Measurements from ENCODE around the gene PLB1. TPM values are rescaled to one million over a fixed set of nuclear protein-coding genes. Genes with fewer than 3 reads are reported as not detected.

Gene PLB1
- total and polyA plus RNA-seq, 9 of the 15 experiments (the other 6 are each of a cell fraction or from before 2014, with no cell fraction given): 0.01 to 0.09 (median 0.07) TPM; not detected in 2

DNA sequence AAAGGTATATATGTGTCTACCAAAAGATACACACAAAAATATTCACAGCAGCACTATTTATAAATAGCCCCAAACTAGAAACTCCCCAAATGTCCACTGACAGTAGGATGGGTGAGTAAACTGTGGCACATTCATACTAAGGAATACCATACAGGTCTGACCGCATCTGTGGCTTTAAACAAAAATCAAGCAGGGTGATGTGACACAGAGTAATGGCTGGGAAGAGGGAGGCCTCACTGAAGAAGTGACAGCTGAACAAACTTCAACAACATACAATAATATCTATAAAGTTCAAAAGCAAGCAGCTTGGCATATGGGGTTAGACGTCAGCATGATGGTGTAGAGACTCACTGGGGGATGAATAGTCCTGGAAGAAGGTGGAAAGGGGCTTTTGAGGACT is 140.6 kb downstream of the PLB1 start:
- 35% methylated on average over 2 of the region's 2 CpGs for WGBS (ENCODE audit: insufficient coverage, low coverage, missing lambda C conversion rate)
- Histone ChIP-seq H3K36me3 (ENCODE audit: control insufficient read depth, insufficient read depth, low read length) (no peaks in the 10 kb centered on the region), H3K4me2 (ENCODE audit: insufficient read depth, low read length) (no peak overlapping the region), H4K20me1 (replicated peaks; ENCODE audit: control insufficient read depth, insufficient read depth, low read length) (no peaks in the 10 kb centered on the region; the same call in 1 of the 2 replicates), H3K27ac (ENCODE audit: extremely low read depth, low read depth, low read length) (no peak overlapping the region), H3K9me3 (replicated peaks; ENCODE audit: control insufficient read depth, insufficient read depth, low read depth, low read length) (no peaks in the 10 kb centered on the region), H2AFZ (ENCODE audit: low read depth, low read length) (no peak overlapping the region), H3K9ac (ENCODE audit: insufficient read depth in 1 of 2, low read depth in 2 of 2, low read length in 2 of 2) (no peak overlapping the region), H3K4me3 (no peak overlapping the region), H3K27me3 (ENCODE audit: control insufficient read depth in 2 of 2, insufficient read depth in 2 of 2, low read length in 2 of 2) (peaks cover 13 to 38% of the 10 kb centered on the region in 2 experiments; a peak in 4 of 5 replicates), H3K4me1 (replicated peaks in 1 of 2; ENCODE audit: control insufficient read depth in 2 of 2, insufficient read depth in 2 of 2, low read length in 2 of 2) (peaks cover 0 to 5% of the 10 kb centered on the region in 2 experiments; a peak in 3 of 5 replicates), H3K9me1 (ENCODE audit: control insufficient read depth, insufficient read depth, low read length) (no peaks in the 10 kb centered on the region), H3K79me2 (ENCODE audit: control insufficient read depth, insufficient read depth, low read length) (no peaks in the 10 kb centered on the region)
- intact Hi-C loops (cut with micrococcal nuclease): no loop called here
- TF ChIP-seq SNIP1 (IDR thresholded peaks at IDR 0.05; ENCODE audit: low read depth) (no peak), ZNF165 (CRISPR knock-in tag; IDR thresholded peaks at IDR 0.05; ENCODE audit: borderline replicate concordance) (no peak)
- TF ChIP-seq, protein P1, sequence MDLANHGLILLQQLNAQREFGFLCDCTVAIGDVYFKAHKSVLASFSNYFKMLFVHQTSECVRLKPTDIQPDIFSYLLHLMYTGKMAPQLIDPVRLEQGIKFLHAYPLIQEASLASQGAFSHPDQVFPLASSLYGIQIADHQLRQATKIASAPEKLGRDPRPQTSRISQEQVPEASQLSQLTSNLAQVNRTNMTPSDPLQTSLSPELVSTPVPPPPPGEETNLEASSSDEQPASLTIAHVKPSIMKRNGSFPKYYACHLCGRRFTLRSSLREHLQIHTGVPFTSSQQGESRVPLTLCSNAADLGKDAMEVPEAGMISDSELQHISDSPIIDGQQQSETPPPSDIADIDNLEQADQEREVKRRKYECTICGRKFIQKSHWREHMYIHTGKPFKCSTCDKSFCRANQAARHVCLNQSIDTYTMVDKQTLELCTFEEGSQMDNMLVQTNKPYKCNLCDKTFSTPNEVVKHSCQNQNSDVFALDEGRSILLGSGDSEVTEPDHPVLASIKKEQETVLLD (IDR thresholded peaks at IDR 0.05): no peak
- TF ChIP-seq, protein P2, sequence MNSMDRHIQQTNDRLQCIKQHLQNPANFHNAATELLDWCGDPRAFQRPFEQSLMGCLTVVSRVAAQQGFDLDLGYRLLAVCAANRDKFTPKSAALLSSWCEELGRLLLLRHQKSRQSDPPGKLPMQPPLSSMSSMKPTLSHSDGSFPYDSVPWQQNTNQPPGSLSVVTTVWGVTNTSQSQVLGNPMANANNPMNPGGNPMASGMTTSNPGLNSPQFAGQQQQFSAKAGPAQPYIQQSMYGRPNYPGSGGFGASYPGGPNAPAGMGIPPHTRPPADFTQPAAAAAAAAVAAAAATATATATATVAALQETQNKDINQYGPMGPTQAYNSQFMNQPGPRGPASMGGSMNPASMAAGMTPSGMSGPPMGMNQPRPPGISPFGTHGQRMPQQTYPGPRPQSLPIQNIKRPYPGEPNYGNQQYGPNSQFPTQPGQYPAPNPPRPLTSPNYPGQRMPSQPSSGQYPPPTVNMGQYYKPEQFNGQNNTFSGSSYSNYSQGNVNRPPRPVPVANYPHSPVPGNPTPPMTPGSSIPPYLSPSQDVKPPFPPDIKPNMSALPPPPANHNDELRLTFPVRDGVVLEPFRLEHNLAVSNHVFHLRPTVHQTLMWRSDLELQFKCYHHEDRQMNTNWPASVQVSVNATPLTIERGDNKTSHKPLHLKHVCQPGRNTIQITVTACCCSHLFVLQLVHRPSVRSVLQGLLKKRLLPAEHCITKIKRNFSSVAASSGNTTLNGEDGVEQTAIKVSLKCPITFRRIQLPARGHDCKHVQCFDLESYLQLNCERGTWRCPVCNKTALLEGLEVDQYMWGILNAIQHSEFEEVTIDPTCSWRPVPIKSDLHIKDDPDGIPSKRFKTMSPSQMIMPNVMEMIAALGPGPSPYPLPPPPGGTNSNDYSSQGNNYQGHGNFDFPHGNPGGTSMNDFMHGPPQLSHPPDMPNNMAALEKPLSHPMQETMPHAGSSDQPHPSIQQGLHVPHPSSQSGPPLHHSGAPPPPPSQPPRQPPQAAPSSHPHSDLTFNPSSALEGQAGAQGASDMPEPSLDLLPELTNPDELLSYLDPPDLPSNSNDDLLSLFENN (IDR thresholded peaks at IDR 0.05; ENCODE audit: low read depth in 2 of 2, low read length in 2 of 2): no peak
- CTCF ChIA-PET (ENCODE audit: low intra/inter-chr PET ratio): no interaction called here
- in situ Hi-C loops (cut with MboI): no loop called here
- no peak for ATAC-seq
- DNase-seq (ENCODE audit: extremely low read depth in 1 of 4, low spot score in 3 of 4): no peak
- POLR2A ChIA-PET: interaction anchor here (1.1 kb wide), 1 partner anchor 18 kb away, joined by 3 read pairs; no protein-coding TSS in a partner anchor
- no peak for FAIRE-seq
- BruUV-seq (replicated peaks): no TSS peak

Data from K562 (cell line).